Frontal cortex (tissue), 4 donors: ENCODE results near the gene CEP85. TPM values are rescaled to one million over a fixed set of nuclear protein-coding genes. Genes with fewer than 3 reads are reported as not detected.

Source experiments
- DNase-seq, 2 donors: peaks; one replicate each; pipeline ENCODE4 v3.0.0; 2012; ENCODE audit warnings: low spot score in 2 of 2
- FAIRE-seq: peaks from 2 replicates; lab custom pipeline; 2012; peaks lifted over from hg19 to GRCh38; lab: Jason Lieb, UNC
- total RNA-seq: library from RNA; depleted of rRNA; stranded (reverse); fragments of >200 nt; gene quantifications from one replicate; pipeline ENCODE4 v1.2.3, GENCODE V29; 2014
- donor health status: control.
- donor health status: control.
- donor health status: control.

CEP85 gene
- total RNA-seq: 12.2 TPM

GRCh38 chr1:26233903-26234643 is at the start of gene CEP85:
Gene CEP85, plus strand, starts transcription at chr1:26234200. Its CDS starts 5,584 bp downstream, at chr1:26239784.
- FAIRE-seq (peak; percentile 92), DNase-seq (peak; percentile 94 to 98)

DNA sequence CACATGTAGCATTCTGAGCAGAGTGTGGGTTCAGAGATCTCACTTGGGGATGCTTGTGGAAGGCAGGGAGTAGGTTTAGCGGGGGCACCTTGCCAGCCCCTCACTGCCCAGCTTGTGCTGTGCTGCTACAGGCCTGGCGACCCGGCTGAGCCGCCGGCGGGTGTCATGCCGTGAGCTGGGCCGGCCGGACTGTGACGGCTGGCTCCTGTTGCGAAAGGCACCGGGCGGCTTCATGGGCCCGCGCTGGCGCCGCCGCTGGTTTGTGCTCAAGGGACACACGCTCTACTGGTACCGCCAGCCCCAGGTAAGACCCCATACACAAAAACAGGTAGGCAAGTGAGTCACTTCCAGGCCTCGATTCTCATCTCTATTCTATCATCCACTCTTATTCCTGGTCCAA is 49.1 kb upstream of the CEP85 start:
- DNase-seq (no peak), FAIRE-seq (no peak)

DNA sequence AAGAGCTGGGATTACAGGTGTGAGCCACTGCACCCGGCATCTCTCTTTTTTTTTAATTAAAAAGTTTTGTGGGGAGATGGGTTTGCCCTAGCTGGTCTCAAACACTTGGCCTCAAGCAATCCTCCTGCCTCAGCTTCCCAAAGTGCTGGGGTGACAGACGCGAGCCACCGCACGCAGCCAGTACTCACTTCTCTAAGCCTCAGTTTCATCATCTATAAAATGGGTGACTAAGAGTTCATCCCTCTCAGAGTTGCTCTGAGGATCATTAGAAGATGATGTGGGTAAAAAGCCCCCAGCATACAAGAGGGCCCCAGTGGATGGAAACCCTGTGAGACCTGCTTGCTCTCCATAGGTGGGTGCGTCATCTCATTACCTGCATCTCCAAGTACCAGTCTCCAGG is 46.1 kb upstream of the CEP85 start:
- DNase-seq (no peak), FAIRE-seq (no peak)

GRCh38 chr1:26188477-26188876 is 45.5 kb upstream of the CEP85 start:
- DNase-seq: no peak
- FAIRE-seq: no peak

DNA sequence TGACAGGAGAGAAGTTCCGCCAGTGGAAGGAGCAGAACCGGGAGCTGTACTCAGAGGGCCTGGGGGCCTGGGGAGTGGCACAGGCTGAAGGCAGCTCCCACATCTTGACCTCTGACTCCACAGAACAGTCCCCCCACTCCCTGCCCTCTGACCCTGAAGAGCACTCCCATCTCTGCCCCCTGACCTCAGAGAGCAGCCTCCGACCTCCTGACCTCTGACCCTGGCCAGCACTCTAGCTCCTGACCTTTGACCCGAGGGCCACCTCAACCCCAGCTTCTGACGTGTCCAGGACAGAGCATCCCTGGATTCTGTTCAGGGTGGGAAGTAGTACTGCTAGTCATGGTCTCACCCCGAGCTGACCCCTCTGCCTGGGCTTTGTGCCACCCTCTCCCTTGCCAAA is 44.7 kb upstream of the CEP85 start:
- FAIRE-seq: no peak

DNA sequence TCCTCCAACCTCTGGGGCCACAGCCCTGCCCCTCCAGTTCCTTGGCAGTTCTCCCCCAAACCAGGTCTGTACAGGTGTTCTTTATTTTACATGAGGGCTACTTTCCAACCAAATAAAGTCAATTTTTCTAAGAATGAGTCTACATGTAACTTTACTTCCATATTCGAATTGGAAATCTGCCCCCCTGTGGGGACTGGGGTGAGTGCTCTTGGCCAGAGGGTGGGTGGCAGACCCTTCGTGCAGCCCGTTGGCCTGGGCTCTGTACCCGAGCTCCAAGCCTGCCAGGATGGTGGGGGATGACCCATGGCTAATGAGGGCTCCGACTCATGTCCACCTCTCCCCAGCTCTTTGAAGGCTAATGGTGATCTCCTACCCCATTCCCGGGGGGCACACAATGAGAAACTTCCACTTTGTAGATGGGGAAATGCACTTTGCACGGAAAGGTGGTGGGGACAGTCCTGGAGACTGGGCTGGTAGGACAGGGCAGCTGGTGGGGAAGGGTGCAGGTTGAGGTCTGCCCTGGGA is 44.2 kb upstream of the CEP85 start:
- no peak for FAIRE-seq
- no peak for DNase-seq

More for the DNA sequence above, 44.7 kb upstream of the CEP85 start:
- no peak for DNase-seq

DNA sequence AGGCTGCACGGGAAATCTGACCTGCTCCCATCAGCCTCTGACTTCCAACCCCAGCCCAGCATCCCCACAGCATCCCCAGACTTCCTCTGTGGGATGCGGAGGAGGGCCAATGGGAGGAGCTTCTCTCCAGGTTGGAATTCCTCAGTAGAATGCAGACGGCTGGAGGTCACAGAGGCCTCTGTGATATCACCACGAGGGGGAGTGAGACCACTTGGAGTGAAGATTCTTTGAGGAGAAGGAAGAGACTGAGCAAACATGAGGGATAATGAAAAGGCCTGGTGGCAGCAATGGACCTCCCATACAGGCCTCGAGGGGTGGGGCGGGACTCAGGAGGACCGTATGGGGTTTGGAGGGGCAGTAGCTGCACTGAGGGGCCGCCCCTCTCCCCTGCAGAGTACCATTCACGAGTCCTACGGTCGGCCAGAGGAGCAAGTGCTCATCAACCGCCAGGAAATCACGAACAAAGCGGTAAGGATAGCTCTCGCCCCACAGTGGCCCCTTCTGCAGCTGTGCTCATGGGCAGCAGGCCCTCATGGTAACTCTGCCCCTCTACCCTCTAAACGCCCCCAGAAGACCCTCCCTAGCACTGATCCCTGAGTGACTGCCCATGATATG is 43.5 kb upstream of the CEP85 start, which contains the start of gene CATSPER4:
TSS of gene CATSPER4 (plus strand) at position 230 of the 615 bp plus-strand sequence. CDS start at position 256, 26 bp downstream.
- DNase-seq: no peak
- FAIRE-seq: no peak

DNA sequence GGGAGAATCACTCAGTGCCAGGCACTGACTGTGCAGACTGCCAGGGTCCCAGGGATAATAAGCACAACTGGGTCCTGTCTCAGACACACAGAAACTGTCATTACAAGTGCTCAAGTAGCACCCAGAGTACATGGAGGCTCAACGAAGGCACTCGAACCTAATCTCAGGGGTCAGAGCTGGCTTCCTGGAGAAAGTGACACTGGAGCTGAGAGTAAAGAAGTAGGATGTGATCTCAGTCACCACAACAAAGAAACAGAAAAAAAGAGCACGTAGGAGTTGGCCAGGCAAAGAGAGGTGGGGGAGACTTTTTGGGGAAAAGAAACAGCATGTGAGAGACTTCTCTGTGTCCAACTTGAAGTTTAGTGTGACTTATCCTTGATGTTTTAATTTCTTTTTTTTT is 42.3 kb upstream of the CEP85 start:
- FAIRE-seq (no peak), DNase-seq (no peak)

DNA sequence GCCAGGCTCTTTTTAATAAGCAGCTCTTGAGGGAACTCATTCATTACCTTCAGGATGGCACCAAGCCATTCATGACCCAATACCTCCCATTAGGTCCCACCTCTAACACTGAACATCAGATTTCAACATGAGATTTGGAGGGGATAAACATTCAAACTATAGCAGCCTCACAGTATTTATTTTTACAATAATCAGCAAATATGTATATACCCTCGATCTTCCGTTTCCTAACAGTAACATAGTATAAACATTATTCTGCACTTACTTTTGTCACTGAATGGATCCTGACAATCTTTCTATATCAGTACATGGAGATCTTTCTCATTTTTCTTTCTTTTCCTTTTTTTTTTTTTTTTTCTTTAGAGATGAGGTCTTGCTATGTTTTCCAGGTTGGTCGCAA is 38.2 kb upstream of the CEP85 start:
- FAIRE-seq: no peak

DNA sequence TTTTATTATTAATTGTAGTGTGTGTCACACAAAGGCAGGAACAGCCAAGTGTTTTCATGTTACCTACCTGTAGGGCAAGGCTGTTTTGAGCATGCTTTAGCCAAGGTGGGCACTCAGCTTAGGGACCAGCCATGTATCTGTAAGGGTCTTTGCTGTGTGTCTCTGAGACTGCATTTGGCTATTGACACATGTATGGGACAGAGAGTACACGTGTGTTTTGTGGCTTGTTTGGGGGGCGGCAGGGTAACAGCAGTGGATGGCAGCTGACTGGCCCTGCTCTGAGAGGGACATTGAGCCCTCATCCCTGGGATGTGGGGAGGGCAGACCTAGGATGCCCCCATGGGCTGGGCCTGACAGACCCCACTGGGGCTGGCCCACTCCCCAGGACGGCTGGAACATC is 36.7 kb upstream of the CEP85 start:
- FAIRE-seq (no peak), DNase-seq (no peak)

More for the DNA sequence above, 38.2 kb upstream of the CEP85 start:
- no peak for DNase-seq

GRCh38 chr1:26197813-26198212 is 36.2 kb upstream of the CEP85 start:
- FAIRE-seq (no peak), DNase-seq (no peak)

DNA sequence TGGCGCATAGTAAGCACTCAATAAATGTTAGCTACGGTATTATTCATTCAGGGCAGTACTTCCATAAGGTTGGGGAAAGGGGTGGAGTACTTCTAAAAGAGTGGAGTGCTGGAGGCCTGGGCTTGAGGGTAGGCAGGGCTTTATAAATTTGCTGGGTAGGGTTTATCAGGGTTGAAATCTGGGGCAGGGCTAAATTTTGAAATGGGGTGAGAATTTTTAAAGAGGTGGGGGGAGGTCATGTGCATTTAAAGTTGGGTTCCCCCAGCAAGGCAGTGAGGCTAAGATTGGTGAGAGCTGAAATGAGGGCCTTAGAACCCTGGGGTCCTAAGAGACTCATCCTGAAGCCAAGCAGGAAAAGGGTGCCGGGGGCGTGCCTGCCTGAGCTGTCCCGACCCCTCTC is 33.6 kb upstream of the CEP85 start:
- DNase-seq (no peak), FAIRE-seq (no peak)

DNA sequence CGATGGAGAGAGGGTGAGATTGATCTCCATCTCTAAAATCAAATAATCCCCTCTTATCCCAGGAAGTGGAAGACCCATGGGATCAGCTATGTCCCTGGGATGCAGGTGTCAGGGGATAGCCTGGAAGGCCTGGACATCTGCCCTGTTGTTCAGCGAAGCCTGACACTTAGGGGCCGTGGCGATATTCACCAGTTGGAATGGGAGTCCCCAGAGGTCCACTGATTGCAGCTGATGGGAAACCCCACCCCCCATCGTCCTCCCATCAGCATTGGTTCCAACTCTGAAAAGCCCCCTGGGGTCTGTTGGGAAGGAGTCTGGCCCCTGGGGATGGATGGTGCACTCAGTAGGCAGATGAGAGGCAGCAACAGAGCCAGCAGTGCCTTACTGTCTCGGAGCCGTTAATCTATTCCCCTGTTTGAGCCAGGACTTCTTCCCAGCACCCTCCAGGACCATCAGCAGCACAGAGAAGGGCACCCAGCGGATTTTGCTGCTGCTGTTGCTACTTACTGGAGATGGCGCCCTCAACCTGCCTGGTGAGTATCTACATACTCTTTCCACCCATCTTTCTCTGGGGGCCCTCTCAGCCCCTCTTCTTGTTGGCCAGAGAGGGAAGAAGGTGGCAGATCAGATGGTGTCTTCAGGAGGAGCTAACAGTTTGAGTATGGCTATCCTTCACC is 30.2 kb upstream of the CEP85 start:
- DNase-seq (no peak), FAIRE-seq (no peak)

GRCh38 chr1:26210147-26210870 is 23.7 kb upstream of the CEP85 start:
- FAIRE-seq: no peak
- no peak for DNase-seq

GRCh38 chr1:26212726-26213125 is 21.3 kb upstream of the CEP85 start:
- DNase-seq (no peak), FAIRE-seq (no peak)

DNA sequence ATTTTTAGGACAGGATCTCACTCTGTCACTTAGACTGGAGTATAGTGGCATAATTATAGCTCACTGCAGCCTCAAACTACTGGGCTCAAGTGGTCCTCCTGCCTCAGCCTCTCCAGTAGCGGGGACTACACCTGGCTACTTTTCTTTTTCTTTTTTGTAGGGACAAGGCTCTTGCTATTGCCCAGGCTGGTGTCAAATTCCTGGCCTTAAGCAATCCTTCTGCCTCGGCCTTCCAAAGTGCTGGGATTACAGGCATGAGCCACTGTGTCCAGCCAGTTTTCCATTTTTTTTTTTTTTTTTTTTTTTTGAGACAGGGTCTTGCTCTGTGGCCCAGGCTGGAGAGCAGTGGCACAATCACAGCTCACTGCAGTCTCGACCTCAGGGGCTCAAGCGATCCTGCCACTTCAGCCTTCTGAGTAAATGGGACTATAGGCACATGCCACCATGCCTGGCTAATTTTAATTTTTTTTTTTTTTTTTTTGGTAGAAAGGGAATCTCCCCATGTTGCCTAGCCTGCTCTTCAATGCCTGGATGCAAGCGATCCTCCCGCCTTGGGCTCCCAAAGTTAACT is 20.6 kb upstream of the CEP85 start:
- no peak for DNase-seq
- FAIRE-seq: no peak

DNA sequence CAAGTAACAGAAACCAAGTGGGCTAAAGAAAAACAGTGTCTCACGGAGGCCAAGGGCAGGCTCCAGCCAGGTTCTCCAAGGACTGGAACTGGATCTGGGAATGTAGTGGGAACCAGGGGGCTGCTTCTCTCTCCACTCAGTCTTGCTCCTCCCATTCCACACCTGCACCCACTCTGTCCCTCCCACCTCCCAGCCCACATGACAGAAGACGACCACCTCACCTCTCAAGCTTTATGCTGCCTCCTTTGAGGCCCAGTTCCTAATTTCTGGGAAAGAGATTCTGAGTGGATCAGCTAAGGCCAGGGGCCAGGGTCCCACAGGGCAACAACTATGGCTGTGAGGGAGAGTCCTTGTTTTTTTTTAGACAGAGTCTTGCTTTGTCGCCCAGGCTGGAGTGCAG is 18.8 kb upstream of the CEP85 start:
- no peak for FAIRE-seq
- no peak for DNase-seq

- FAIRE-seq (no peak), DNase-seq (no peak)
Measured at GRCh38 chr1:26218906-26219494, 15.0 kb upstream of the CEP85 start.

DNA sequence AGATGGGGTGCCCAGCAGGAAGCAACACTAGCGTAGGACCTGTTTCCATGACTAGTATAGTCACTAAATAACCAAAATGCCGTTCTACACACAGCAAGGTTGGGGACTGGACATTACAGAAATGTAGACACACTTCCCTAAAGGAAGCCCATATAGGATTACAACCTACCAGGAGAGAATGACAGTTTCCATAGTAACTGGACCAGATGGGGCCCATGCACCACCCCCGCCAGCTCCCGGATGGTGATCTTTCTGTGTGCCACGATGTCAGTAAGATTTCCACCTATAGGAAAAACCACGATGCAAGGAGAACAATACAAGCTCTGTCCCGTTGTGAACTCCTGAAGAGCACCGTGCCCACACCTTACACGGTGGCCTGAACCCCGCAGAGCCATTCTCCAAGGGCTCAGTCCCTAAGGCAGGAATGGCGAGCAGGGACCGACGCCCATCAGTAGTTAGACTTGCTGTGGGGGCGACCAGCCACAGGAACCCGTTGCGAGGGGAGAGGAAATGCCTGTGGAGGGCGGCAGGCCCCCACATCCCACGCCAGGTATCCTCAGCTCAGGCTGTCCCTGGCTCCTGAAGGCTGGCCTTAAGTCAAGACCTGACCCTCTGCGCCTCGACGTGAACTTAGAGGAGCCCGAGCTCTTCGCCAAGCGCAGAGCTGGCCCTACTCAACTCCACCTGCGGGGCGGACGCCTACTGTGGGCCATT is 13.6 kb upstream of the CEP85 start:
- FAIRE-seq: no peak
- DNase-seq: no peak
